ENCODE measurements around the gene CCDC32.

Gene CCDC32

DNA sequence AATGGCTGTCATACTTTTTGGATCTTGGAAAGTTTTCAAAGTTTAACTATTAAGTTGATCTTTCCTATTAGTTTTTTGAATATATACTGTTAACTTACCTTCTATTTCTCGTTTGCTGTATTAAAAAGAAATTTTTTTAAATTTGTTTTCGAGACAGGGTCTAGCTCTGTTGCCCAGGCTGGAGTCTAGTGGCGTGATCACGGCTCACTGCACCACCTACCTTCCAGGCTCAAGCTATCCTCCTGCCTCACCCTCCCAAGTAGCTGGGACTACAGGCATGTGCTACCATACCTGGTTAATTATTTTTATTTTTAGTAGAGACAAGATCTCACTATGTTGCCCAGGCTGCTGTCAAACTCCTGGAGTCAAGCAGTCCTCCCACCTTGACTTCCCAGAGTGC lies 33.8 kb upstream of the CCDC32 start:
- peaks cover 5% of the 10 kb centered on the region for H3K79me2 ChIP-seq (ENCODE audit: control insufficient read depth, insufficient read depth, low read length, poor library complexity)
- H3K4ac ChIP-seq (ENCODE audit: low read depth, low read length) = no peak overlapping the region
- no peak overlapping the region for H3K4me2 ChIP-seq (ENCODE audit: low read length)
- no peak overlapping the region for H3K23ac ChIP-seq (ENCODE audit: low read length)
- WGBS (ENCODE audit: extremely low coverage, insufficient coverage, insufficient read length) = no CpG with 5 or more reads among the region's 4 CpGs
- no peak overlapping the region for H3K18ac ChIP-seq (ENCODE audit: low read length)
- H2AK5ac ChIP-seq (ENCODE audit: low read length) = no peak overlapping the region
- H2BK12ac ChIP-seq (ENCODE audit: low read length) = no peak overlapping the region
- no peak overlapping the region for H3K27ac ChIP-seq (ENCODE audit: low read depth, low read length)
- H3K4me3 ChIP-seq (ENCODE audit: low read depth, low read length) = no peak overlapping the region
- H3K79me1 ChIP-seq (ENCODE audit: low read length) = peaks cover 3% of the 10 kb centered on the region
- H2AFZ ChIP-seq (ENCODE audit: insufficient read depth, low read length, poor library complexity) = no peak overlapping the region
- no peak overlapping the region for H2BK120ac ChIP-seq (ENCODE audit: insufficient read depth, low read length, poor library complexity)
- H4K12ac ChIP-seq (ENCODE audit: low read depth, low read length) = no peak overlapping the region
- no peak overlapping the region for H2BK5ac ChIP-seq (ENCODE audit: low read depth, low read length, poor library complexity)
- no peak overlapping the region for H4K91ac ChIP-seq (ENCODE audit: low read depth, low read length)
- H3K9me3 ChIP-seq (ENCODE audit: insufficient read depth, low read depth, low read length) = no peaks in the 10 kb centered on the region
- no peaks in the 10 kb centered on the region for H3K4me1 ChIP-seq (ENCODE audit: control insufficient read depth in 1 of 2, insufficient read depth in 2 of 2, low read length in 2 of 2)
- no peaks in the 10 kb centered on the region for H3K36me3 ChIP-seq (ENCODE audit: control insufficient read depth in 1 of 2, insufficient read depth in 2 of 2, low read length in 2 of 2)
- no peak overlapping the region for H4K8ac ChIP-seq (ENCODE audit: low read depth, low read length)
- no peak overlapping the region for H3K14ac ChIP-seq (ENCODE audit: low read length)
- H3K9ac ChIP-seq (ENCODE audit: low read length) = no peak overlapping the region
- no peaks in the 10 kb centered on the region for H3K27me3 ChIP-seq (ENCODE audit: insufficient read depth, low read length)
- no peak for DNase-seq

- Histone ChIP-seq H4K12ac (ENCODE audit: low read depth, low read length) (no peak overlapping the region), H3K4ac (ENCODE audit: low read depth, low read length) (peak overlapping the region; percentile 36), H3K14ac (ENCODE audit: low read length) (no peak overlapping the region)
Observed at GRCh38 chr15:40598126-40598525, 33.3 kb upstream of the CCDC32 start.

GRCh38 chr15:40597024-40597423 lies 32.2 kb upstream of the CCDC32 start:
- H3K79me2 ChIP-seq (ENCODE audit: control insufficient read depth, insufficient read depth, low read length, poor library complexity) = peaks cover 5% of the 10 kb centered on the region
- no peak overlapping the region for H4K12ac ChIP-seq (ENCODE audit: low read depth, low read length)
- no peak overlapping the region for H4K91ac ChIP-seq (ENCODE audit: low read depth, low read length)
- H2BK12ac ChIP-seq (ENCODE audit: low read length) = no peak overlapping the region
- no peaks in the 10 kb centered on the region for H3K36me3 ChIP-seq (ENCODE audit: control insufficient read depth in 1 of 2, insufficient read depth in 2 of 2, low read length in 2 of 2)
- no peak overlapping the region for H3K18ac ChIP-seq (ENCODE audit: low read length)
- no peak overlapping the region for H3K14ac ChIP-seq (ENCODE audit: low read length)
- no peak overlapping the region for H2AFZ ChIP-seq (ENCODE audit: insufficient read depth, low read length, poor library complexity)
- H3K9me3 ChIP-seq (ENCODE audit: insufficient read depth, low read depth, low read length) = no peaks in the 10 kb centered on the region
- H3K27me3 ChIP-seq (ENCODE audit: insufficient read depth, low read length) = no peaks in the 10 kb centered on the region
- H3K9ac ChIP-seq (ENCODE audit: low read length) = no peak overlapping the region
- DNase-seq = no peak
- no peak overlapping the region for H4K8ac ChIP-seq (ENCODE audit: low read depth, low read length)
- WGBS (ENCODE audit: extremely low coverage, insufficient coverage, insufficient read length) = no CpG with 5 or more reads among the region's 2 CpGs
- peaks cover 3% of the 10 kb centered on the region for H3K79me1 ChIP-seq (ENCODE audit: low read length)
- H3K4ac ChIP-seq (ENCODE audit: low read depth, low read length) = no peak overlapping the region
- H3K23ac ChIP-seq (ENCODE audit: low read length) = no peak overlapping the region
- no peak overlapping the region for H3K27ac ChIP-seq (ENCODE audit: low read depth, low read length)
- no peak overlapping the region for H2BK5ac ChIP-seq (ENCODE audit: low read depth, low read length, poor library complexity)
- no peak overlapping the region for H2BK120ac ChIP-seq (ENCODE audit: insufficient read depth, low read length, poor library complexity)
- no peak overlapping the region for H3K4me3 ChIP-seq (ENCODE audit: low read depth, low read length)
- no peak overlapping the region for H2AK5ac ChIP-seq (ENCODE audit: low read length)
- no peaks in the 10 kb centered on the region for H3K4me1 ChIP-seq (ENCODE audit: control insufficient read depth in 1 of 2, insufficient read depth in 2 of 2, low read length in 2 of 2)
- H3K4me2 ChIP-seq (ENCODE audit: low read length) = no peak overlapping the region

More at GRCh38 chr15:40598126-40598525, 33.3 kb upstream of the CCDC32 start:
- peaks cover 5% of the 10 kb centered on the region for H3K79me2 ChIP-seq (ENCODE audit: control insufficient read depth, insufficient read depth, low read length, poor library complexity)
- no peak overlapping the region for H3K18ac ChIP-seq (ENCODE audit: low read length)
- H2AFZ ChIP-seq (ENCODE audit: insufficient read depth, low read length, poor library complexity) = no peak overlapping the region
- H2BK12ac ChIP-seq (ENCODE audit: low read length) = no peak overlapping the region
- no peaks in the 10 kb centered on the region for H3K4me1 ChIP-seq (ENCODE audit: control insufficient read depth in 1 of 2, insufficient read depth in 2 of 2, low read length in 2 of 2)
- no CpG with 5 or more reads among the region's 3 CpGs for WGBS (ENCODE audit: extremely low coverage, insufficient coverage, insufficient read length)
- no peak overlapping the region for H2BK120ac ChIP-seq (ENCODE audit: insufficient read depth, low read length, poor library complexity)
- no peak overlapping the region for H3K4me2 ChIP-seq (ENCODE audit: low read length)
- H4K8ac ChIP-seq (ENCODE audit: low read depth, low read length) = no peak overlapping the region
- H2BK5ac ChIP-seq (ENCODE audit: low read depth, low read length, poor library complexity) = no peak overlapping the region
- H3K9ac ChIP-seq (ENCODE audit: low read length) = no peak overlapping the region
- H3K27me3 ChIP-seq (ENCODE audit: insufficient read depth, low read length) = no peaks in the 10 kb centered on the region
- no peak overlapping the region for H3K27ac ChIP-seq (ENCODE audit: low read depth, low read length)
- H3K9me3 ChIP-seq (ENCODE audit: insufficient read depth, low read depth, low read length) = no peaks in the 10 kb centered on the region
- no peak overlapping the region for H4K91ac ChIP-seq (ENCODE audit: low read depth, low read length)
- H2AK5ac ChIP-seq (ENCODE audit: low read length) = no peak overlapping the region
- DNase-seq = no peak
- H3K23ac ChIP-seq (ENCODE audit: low read length) = no peak overlapping the region
- H3K36me3 ChIP-seq (ENCODE audit: control insufficient read depth in 1 of 2, insufficient read depth in 2 of 2, low read length in 2 of 2) = no peaks in the 10 kb centered on the region
- H3K79me1 ChIP-seq (ENCODE audit: low read length) = peaks cover 3% of the 10 kb centered on the region
- H3K4me3 ChIP-seq (ENCODE audit: low read depth, low read length) = no peak overlapping the region

DNA sequence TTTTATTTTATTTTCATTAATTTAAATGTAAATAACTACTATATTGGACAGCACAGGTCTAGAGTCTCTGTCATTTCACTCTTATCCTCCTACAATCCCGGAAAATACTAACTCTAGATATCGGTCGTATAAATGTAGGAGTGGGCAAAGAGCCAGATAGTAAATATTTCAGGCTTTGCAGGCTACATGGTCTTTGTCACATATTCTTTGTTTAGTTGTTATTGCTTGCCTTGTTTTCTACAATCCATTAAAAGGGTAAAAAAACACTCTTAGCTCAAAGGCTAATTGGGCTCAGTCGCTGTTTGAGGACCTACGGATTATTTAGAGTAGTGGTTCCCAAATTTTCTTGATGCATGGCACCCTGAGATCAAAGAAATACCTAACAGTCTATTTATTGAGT lies 30.9 kb upstream of the CCDC32 start:
- Histone ChIP-seq H2BK120ac (ENCODE audit: insufficient read depth, low read length, poor library complexity) (no peak overlapping the region), H4K91ac (ENCODE audit: low read depth, low read length) (no peak overlapping the region), H3K9ac (ENCODE audit: low read length) (no peak overlapping the region), H3K4me3 (ENCODE audit: low read depth, low read length) (no peak overlapping the region), H2AFZ (ENCODE audit: insufficient read depth, low read length, poor library complexity) (no peak overlapping the region), H3K4ac (ENCODE audit: low read depth, low read length) (no peak overlapping the region), H3K36me3 (ENCODE audit: control insufficient read depth in 1 of 2, insufficient read depth in 2 of 2, low read length in 2 of 2) (no peaks in the 10 kb centered on the region), H3K27ac (ENCODE audit: low read depth, low read length) (no peak overlapping the region), H2AK5ac (ENCODE audit: low read length) (no peak overlapping the region), H3K27me3 (ENCODE audit: insufficient read depth, low read length) (no peaks in the 10 kb centered on the region), H3K23ac (ENCODE audit: low read length) (no peak overlapping the region), H2BK5ac (ENCODE audit: low read depth, low read length, poor library complexity) (no peak overlapping the region), H3K4me2 (ENCODE audit: low read length) (no peak overlapping the region), H3K79me1 (ENCODE audit: low read length) (peaks cover 3% of the 10 kb centered on the region), H2BK12ac (ENCODE audit: low read length) (no peak overlapping the region), H4K12ac (ENCODE audit: low read depth, low read length) (no peak overlapping the region), H3K18ac (ENCODE audit: low read length) (no peak overlapping the region), H3K4me1 (ENCODE audit: control insufficient read depth in 1 of 2, insufficient read depth in 2 of 2, low read length in 2 of 2) (no peaks in the 10 kb centered on the region), H3K9me3 (ENCODE audit: insufficient read depth, low read depth, low read length) (no peaks in the 10 kb centered on the region), H3K79me2 (ENCODE audit: control insufficient read depth, insufficient read depth, low read length, poor library complexity) (peaks cover 5% of the 10 kb centered on the region), H4K8ac (ENCODE audit: low read depth, low read length) (no peak overlapping the region), H3K14ac (ENCODE audit: low read length) (no peak overlapping the region)
- WGBS (ENCODE audit: extremely low coverage, insufficient coverage, insufficient read length) = no CpG with 5 or more reads among the region's 5 CpGs
- no peak for DNase-seq

Measured in trophoblast cell (in vitro differentiated cells and primary cell).